ENCODE data around the gene RBM6. TPM values are rescaled to one million over a fixed set of nuclear protein-coding genes. Genes with fewer than 3 reads are reported as not detected.

RBM6 gene
- total and polyA plus RNA-seq, 2 experiments from 2014 or later = 66.6 to 97.6 TPM

DNA sequence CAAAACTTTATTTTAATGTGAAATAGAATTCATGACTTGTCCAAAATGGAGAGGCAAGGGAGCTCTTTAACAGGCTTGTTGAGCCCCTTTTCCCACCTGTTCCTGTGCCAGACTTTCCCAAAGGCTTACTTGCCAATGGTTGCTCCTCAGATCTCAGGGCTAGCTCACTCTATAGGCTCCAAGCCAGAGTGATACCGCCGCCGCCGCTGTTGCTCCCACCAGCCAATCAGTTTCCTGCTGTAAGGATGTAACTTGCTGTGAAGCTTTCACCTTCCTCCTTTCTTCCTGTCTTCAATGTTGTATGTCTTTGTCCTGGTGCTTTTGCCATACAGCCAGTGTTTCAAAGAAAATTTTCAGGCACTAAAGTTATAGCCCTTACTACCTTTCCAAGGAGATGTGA, 107.5 kb downstream of the RBM6 start (continued):
- TF ChIP-seq, protein P1, sequence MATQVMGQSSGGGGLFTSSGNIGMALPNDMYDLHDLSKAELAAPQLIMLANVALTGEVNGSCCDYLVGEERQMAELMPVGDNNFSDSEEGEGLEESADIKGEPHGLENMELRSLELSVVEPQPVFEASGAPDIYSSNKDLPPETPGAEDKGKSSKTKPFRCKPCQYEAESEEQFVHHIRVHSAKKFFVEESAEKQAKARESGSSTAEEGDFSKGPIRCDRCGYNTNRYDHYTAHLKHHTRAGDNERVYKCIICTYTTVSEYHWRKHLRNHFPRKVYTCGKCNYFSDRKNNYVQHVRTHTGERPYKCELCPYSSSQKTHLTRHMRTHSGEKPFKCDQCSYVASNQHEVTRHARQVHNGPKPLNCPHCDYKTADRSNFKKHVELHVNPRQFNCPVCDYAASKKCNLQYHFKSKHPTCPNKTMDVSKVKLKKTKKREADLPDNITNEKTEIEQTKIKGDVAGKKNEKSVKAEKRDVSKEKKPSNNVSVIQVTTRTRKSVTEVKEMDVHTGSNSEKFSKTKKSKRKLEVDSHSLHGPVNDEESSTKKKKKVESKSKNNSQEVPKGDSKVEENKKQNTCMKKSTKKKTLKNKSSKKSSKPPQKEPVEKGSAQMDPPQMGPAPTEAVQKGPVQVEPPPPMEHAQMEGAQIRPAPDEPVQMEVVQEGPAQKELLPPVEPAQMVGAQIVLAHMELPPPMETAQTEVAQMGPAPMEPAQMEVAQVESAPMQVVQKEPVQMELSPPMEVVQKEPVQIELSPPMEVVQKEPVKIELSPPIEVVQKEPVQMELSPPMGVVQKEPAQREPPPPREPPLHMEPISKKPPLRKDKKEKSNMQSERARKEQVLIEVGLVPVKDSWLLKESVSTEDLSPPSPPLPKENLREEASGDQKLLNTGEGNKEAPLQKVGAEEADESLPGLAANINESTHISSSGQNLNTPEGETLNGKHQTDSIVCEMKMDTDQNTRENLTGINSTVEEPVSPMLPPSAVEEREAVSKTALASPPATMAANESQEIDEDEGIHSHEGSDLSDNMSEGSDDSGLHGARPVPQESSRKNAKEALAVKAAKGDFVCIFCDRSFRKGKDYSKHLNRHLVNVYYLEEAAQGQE (IDR thresholded peaks at IDR 0.05; ENCODE audit: unreplicated experiment) = no peak
- TF ChIP-seq NANOG (IDR thresholded peaks at IDR 0.05; ENCODE audit: borderline replicate concordance) (no peak), CREB1 (CRISPR knock-in tag; IDR thresholded peaks at IDR 0.05; ENCODE audit: low read depth) (no peak), ZNF331 (CRISPR knock-in tag; IDR thresholded peaks at IDR 0.05; ENCODE audit: low read depth) (no peak)
- TF ChIP-seq, protein P2, sequence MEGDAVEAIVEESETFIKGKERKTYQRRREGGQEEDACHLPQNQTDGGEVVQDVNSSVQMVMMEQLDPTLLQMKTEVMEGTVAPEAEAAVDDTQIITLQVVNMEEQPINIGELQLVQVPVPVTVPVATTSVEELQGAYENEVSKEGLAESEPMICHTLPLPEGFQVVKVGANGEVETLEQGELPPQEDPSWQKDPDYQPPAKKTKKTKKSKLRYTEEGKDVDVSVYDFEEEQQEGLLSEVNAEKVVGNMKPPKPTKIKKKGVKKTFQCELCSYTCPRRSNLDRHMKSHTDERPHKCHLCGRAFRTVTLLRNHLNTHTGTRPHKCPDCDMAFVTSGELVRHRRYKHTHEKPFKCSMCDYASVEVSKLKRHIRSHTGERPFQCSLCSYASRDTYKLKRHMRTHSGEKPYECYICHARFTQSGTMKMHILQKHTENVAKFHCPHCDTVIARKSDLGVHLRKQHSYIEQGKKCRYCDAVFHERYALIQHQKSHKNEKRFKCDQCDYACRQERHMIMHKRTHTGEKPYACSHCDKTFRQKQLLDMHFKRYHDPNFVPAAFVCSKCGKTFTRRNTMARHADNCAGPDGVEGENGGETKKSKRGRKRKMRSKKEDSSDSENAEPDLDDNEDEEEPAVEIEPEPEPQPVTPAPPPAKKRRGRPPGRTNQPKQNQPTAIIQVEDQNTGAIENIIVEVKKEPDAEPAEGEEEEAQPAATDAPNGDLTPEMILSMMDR (conservative IDR thresholded peaks at IDR 0.05; ENCODE audit: low read depth in 2 of 2) = no peak

DNA sequence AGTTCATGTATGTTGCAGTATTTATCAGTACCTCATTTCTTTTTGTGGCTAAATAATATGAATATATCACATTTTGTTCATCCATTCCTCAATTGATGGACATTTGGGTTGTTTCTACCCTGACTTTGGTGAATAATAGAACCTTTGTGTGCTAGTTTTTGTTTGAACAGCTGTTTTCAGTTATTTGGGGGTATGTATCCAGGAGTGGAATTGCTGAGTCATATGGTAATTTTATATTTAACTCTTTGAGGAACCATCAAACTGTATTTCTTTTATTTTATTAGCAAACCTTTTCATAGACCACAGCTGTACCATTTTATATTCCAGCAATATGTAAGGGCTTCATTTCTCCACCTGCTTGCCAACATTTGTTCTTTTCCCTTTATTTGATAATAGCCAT, 110.4 kb downstream of the RBM6 start:
- Mint-ChIP-seq H3K9me3 (no peaks in the 10 kb centered on the region), H3K36me3 (ENCODE audit: low read depth) (peaks cover 30% of the 10 kb centered on the region), H3K27me3 (ENCODE audit: insufficient read depth, low read depth, poor library complexity) (peaks cover 4% of the 10 kb centered on the region), H3K27ac (peak overlapping the region; percentile 82; the same call in 1 of the 2 replicates), H3K4me1 (no peaks in the 10 kb centered on the region), H3K4me3 (no peak overlapping the region)
- Histone ChIP-seq H4K20me1 (replicated peaks; ENCODE audit: insufficient read depth) (0 out of 2 replicates have a peak, but pooled peaks cover 16% of the 10 kb centered on the region), H3K9me2 (ENCODE audit: insufficient read depth) (no peaks in the 10 kb centered on the region), H3K4me1 (ENCODE audit: insufficient read depth) (no peaks in the 10 kb centered on the region), H3K36me3 (ENCODE audit: insufficient read depth) (peaks cover 10% of the 10 kb centered on the region; the same call in 1 of the 2 replicates), H3K27ac (ENCODE audit: low read depth) (no peak overlapping the region), H3K4me2 (no peak overlapping the region), H3K4me3 (no peak overlapping the region), H3K79me2 (replicated peaks; ENCODE audit: insufficient read depth) (no peaks in the 10 kb centered on the region), H2AFZ (no peak overlapping the region), H3K27me3 (ENCODE audit: insufficient read depth) (no peaks in the 10 kb centered on the region), H3F3A (replicated peaks; ENCODE audit: low read depth) (0 out of 2 replicates have a peak, but pooled peaks cover 8% of the 10 kb centered on the region)
- ATAC-seq = no peak
- DNase-seq (ENCODE audit: low spot score) = no peak
- TF ChIP-seq POLR2AphosphoS5 (IDR thresholded peaks at IDR 0.05; ENCODE audit: low read depth) (no peak), ZNF114 (CRISPR knock-in tag; IDR thresholded peaks at IDR 0.05) (no peak), ZNF331 (CRISPR knock-in tag; IDR thresholded peaks at IDR 0.05; ENCODE audit: low read depth) (no peak)
- TF ChIP-seq, protein P3, sequence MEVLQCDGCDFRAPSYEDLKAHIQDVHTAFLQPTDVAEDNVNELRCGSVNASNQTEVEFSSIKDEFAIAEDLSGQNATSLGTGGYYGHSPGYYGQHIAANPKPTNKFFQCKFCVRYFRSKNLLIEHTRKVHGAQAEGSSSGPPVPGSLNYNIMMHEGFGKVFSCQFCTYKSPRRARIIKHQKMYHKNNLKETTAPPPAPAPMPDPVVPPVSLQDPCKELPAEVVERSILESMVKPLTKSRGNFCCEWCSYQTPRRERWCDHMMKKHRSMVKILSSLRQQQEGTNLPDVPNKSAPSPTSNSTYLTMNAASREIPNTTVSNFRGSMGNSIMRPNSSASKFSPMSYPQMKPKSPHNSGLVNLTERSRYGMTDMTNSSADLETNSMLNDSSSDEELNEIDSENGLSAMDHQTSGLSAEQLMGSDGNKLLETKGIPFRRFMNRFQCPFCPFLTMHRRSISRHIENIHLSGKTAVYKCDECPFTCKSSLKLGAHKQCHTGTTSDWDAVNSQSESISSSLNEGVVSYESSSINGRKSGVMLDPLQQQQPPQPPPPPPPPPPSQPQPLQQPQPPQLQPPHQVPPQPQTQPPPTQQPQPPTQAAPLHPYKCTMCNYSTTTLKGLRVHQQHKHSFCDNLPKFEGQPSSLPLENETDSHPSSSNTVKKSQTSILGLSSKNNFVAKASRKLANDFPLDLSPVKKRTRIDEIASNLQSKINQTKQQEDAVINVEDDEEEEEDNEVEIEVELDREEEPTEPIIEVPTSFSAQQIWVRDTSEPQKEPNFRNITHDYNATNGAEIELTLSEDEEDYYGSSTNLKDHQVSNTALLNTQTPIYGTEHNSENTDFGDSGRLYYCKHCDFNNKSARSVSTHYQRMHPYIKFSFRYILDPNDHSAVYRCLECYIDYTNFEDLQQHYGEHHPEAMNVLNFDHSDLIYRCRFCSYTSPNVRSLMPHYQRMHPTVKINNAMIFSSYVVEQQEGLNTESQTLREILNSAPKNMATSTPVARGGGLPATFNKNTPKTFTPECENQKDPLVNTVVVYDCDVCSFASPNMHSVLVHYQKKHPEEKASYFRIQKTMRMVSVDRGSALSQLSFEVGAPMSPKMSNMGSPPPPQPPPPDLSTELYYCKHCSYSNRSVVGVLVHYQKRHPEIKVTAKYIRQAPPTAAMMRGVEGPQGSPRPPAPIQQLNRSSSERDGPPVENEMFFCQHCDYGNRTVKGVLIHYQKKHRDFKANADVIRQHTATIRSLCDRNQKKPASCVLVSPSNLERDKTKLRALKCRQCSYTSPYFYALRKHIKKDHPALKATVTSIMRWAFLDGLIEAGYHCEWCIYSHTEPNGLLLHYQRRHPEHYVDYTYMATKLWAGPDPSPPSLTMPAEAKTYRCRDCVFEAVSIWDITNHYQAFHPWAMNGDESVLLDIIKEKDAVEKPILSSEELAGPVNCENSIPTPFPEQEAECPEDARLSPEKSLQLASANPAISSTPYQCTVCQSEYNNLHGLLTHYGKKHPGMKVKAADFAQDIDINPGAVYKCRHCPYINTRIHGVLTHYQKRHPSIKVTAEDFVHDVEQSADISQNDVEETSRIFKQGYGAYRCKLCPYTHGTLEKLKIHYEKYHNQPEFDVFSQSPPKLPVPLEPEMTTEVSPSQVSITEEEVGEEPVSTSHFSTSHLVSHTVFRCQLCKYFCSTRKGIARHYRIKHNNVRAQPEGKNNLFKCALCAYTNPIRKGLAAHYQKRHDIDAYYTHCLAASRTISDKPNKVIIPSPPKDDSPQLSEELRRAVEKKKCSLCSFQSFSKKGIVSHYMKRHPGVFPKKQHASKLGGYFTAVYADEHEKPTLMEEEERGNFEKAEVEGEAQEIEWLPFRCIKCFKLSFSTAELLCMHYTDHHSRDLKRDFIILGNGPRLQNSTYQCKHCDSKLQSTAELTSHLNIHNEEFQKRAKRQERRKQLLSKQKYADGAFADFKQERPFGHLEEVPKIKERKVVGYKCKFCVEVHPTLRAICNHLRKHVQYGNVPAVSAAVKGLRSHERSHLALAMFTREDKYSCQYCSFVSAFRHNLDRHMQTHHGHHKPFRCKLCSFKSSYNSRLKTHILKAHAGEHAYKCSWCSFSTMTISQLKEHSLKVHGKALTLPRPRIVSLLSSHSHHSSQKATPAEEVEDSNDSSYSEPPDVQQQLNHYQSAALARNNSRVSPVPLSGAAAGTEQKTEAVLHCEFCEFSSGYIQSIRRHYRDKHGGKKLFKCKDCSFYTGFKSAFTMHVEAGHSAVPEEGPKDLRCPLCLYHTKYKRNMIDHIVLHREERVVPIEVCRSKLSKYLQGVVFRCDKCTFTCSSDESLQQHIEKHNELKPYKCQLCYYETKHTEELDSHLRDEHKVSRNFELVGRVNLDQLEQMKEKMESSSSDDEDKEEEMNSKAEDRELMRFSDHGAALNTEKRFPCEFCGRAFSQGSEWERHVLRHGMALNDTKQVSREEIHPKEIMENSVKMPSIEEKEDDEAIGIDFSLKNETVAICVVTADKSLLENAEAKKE (CRISPR knock-in tag; IDR thresholded peaks at IDR 0.05) = no peak
- TF ChIP-seq, protein P1 (IDR thresholded peaks at IDR 0.05; ENCODE audit: unreplicated experiment) = no peak

Measured in GM23338 (cell line).